HEK293 (cell line): ENCODE results near the gene ZNF775.

Experiments
- BCL11A ChIP-seq: fragments of 450-650 bp; formaldehyde crosslinking; IDR thresholded peaks from 2 replicates; pipeline ENCODE4 v1.5.1; 2016; ENCODE audit warnings: low read depth, missing biosample characterization, missing genetic modification characterization
- MZF1 ChIP-seq: fragments of 450-650 bp; formaldehyde crosslinking; IDR thresholded peaks from 2 replicates; pipeline ENCODE4 v1.5.1; 2017; ENCODE audit warnings: missing biosample characterization, missing genetic modification characterization, borderline replicate concordance
- ZBTB1 ChIP-seq: fragments of 450-650 bp; formaldehyde crosslinking; IDR thresholded peaks from 2 replicates; pipeline ENCODE4 v1.5.1; 2016; ENCODE audit warnings: missing biosample characterization, missing genetic modification characterization
- ZBTB7A ChIP-seq: fragments of 450-650 bp; formaldehyde crosslinking; IDR thresholded peaks from 2 replicates; pipeline ENCODE4 v1.5.1; 2016; ENCODE audit warnings: low read depth, missing biosample characterization, missing genetic modification characterization
- ZNF324 ChIP-seq: fragments of 450-650 bp; formaldehyde crosslinking; IDR thresholded peaks from 2 replicates; pipeline ENCODE4 v1.5.1; 2016; ENCODE audit warnings: missing biosample characterization, missing genetic modification characterization
- ZNF473 ChIP-seq: fragments of 450-650 bp; formaldehyde crosslinking; IDR thresholded peaks from 2 replicates; pipeline ENCODE4 v1.5.1; 2017; ENCODE audit warnings: missing biosample characterization, missing genetic modification characterization
- ZNF530 ChIP-seq: fragments of 450-650 bp; formaldehyde crosslinking; IDR thresholded peaks from 2 replicates; pipeline ENCODE4 v1.5.1; 2016; ENCODE audit warnings: low read depth, missing biosample characterization, missing genetic modification characterization
- ZNF776 ChIP-seq: fragments of 450-650 bp; formaldehyde crosslinking; IDR thresholded peaks from 2 replicates; pipeline ENCODE4 v1.5.0; 2017; ENCODE audit warnings: missing biosample characterization, missing genetic modification characterization, borderline replicate concordance
- TF ChIP-seq, protein P1 (sequence below): fragments of 450-650 bp; formaldehyde crosslinking; IDR thresholded peaks from 2 replicates; pipeline ENCODE4 v1.5.1; 2016; ENCODE audit warnings: missing biosample characterization, missing genetic modification characterization
- TF ChIP-seq, protein P2 (sequence below): fragments of 450-650 bp; formaldehyde crosslinking; IDR thresholded peaks from 2 replicates; pipeline ENCODE4 v1.5.1; 2016; ENCODE audit warnings: missing biosample characterization, missing genetic modification characterization
- TF ChIP-seq, protein P3 (sequence below): fragments of 450-650 bp; formaldehyde crosslinking; IDR thresholded peaks from 2 replicates; pipeline ENCODE4 v1.5.1; 2016; ENCODE audit warnings: missing biosample characterization, missing genetic modification characterization, borderline replicate concordance

DNA sequence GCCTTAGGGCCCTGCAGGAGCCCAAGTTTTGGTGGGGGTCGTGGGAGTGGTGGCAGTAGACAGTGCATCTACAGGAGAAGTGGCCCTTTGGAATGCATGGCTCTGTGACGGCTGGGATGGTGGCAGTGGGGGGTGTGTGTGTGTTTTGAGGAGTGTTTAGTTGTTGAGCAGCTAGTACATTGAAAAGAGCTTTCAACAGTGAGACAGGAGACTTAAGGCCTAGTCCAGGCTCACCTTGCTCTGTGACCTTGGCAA lies 27.1 kb downstream of the ZNF775 start:
- TF ChIP-seq, protein P1, sequence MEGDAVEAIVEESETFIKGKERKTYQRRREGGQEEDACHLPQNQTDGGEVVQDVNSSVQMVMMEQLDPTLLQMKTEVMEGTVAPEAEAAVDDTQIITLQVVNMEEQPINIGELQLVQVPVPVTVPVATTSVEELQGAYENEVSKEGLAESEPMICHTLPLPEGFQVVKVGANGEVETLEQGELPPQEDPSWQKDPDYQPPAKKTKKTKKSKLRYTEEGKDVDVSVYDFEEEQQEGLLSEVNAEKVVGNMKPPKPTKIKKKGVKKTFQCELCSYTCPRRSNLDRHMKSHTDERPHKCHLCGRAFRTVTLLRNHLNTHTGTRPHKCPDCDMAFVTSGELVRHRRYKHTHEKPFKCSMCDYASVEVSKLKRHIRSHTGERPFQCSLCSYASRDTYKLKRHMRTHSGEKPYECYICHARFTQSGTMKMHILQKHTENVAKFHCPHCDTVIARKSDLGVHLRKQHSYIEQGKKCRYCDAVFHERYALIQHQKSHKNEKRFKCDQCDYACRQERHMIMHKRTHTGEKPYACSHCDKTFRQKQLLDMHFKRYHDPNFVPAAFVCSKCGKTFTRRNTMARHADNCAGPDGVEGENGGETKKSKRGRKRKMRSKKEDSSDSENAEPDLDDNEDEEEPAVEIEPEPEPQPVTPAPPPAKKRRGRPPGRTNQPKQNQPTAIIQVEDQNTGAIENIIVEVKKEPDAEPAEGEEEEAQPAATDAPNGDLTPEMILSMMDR (tag by site-specific recombination): no peak
- TF ChIP-seq BCL11A: no peak
- TF ChIP-seq ZNF530 (tag by site-specific recombination): no peak
- TF ChIP-seq, protein P2, sequence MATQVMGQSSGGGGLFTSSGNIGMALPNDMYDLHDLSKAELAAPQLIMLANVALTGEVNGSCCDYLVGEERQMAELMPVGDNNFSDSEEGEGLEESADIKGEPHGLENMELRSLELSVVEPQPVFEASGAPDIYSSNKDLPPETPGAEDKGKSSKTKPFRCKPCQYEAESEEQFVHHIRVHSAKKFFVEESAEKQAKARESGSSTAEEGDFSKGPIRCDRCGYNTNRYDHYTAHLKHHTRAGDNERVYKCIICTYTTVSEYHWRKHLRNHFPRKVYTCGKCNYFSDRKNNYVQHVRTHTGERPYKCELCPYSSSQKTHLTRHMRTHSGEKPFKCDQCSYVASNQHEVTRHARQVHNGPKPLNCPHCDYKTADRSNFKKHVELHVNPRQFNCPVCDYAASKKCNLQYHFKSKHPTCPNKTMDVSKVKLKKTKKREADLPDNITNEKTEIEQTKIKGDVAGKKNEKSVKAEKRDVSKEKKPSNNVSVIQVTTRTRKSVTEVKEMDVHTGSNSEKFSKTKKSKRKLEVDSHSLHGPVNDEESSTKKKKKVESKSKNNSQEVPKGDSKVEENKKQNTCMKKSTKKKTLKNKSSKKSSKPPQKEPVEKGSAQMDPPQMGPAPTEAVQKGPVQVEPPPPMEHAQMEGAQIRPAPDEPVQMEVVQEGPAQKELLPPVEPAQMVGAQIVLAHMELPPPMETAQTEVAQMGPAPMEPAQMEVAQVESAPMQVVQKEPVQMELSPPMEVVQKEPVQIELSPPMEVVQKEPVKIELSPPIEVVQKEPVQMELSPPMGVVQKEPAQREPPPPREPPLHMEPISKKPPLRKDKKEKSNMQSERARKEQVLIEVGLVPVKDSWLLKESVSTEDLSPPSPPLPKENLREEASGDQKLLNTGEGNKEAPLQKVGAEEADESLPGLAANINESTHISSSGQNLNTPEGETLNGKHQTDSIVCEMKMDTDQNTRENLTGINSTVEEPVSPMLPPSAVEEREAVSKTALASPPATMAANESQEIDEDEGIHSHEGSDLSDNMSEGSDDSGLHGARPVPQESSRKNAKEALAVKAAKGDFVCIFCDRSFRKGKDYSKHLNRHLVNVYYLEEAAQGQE: no peak
- TF ChIP-seq ZNF324: no peak
- TF ChIP-seq, protein P3, sequence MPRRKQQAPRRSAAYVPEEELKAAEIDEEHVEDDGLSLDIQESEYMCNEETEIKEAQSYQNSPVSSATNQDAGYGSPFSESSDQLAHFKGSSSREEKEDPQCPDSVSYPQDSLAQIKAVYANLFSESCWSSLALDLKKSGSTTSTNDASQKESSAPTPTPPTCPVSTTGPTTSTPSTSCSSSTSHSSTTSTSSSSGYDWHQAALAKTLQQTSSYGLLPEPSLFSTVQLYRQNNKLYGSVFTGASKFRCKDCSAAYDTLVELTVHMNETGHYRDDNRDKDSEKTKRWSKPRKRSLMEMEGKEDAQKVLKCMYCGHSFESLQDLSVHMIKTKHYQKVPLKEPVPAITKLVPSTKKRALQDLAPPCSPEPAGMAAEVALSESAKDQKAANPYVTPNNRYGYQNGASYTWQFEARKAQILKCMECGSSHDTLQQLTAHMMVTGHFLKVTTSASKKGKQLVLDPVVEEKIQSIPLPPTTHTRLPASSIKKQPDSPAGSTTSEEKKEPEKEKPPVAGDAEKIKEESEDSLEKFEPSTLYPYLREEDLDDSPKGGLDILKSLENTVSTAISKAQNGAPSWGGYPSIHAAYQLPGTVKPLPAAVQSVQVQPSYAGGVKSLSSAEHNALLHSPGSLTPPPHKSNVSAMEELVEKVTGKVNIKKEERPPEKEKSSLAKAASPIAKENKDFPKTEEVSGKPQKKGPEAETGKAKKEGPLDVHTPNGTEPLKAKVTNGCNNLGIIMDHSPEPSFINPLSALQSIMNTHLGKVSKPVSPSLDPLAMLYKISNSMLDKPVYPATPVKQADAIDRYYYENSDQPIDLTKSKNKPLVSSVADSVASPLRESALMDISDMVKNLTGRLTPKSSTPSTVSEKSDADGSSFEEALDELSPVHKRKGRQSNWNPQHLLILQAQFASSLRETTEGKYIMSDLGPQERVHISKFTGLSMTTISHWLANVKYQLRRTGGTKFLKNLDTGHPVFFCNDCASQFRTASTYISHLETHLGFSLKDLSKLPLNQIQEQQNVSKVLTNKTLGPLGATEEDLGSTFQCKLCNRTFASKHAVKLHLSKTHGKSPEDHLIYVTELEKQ (tag by site-specific recombination): no peak
- no peak for TF ChIP-seq ZNF473 (tag by site-specific recombination)
- no peak for TF ChIP-seq ZNF776 (tag by site-specific recombination)
- no peak for TF ChIP-seq MZF1 (tag by site-specific recombination)
- no peak for TF ChIP-seq ZBTB7A
- no peak for TF ChIP-seq ZBTB1 (tag by site-specific recombination)
